Coronary artery (tissue), 2 donors: ENCODE measurements around the gene HMX2.
A peak's percentile ranks its signal among the peaks of the same experiment; 100 is the strongest.

Experiments used
- DNase-seq: peaks from one replicate; pipeline ENCODE4 v3.0.0-alpha.2; 2017; ENCODE audit warnings: low spot score
- H3K27ac ChIP-seq, 2 donors: fragments of 200-600 bp; sonication (generic); one replicate each; pipeline ENCODE4 v1.5.1; 2016 to 2019
- H3K4me3 ChIP-seq: fragments of 200-600 bp; sonication (generic); 2 replicates; pipeline ENCODE4 v1.5.1; 2016; ENCODE audit warnings: mild to moderate bottlenecking, moderate library complexity
- CTCF ChIP-seq: fragments of 200-600 bp; sonication (generic); IDR thresholded peaks from one replicate; pipeline ENCODE4 v1.5.1; 2019; ENCODE audit warnings: antibody characterized with exemption

HMX2 gene

GRCh38 chr10:123134343-123134914, 13.5 kb upstream of the HMX2 start:
- H3K4me3 ChIP-seq, result peak overlapping the region; percentile 71
- no peak for DNase-seq
- H3K27ac ChIP-seq, result no peak overlapping the region
- no peak for TF ChIP-seq CTCF

- no peak for TF ChIP-seq CTCF
- Histone ChIP-seq H3K4me3 (peak overlapping the region; percentile 71), H3K27ac (no peak overlapping the region)
- no peak for DNase-seq
Measured at GRCh38 chr10:123134915-123135414, 13.0 kb upstream of the HMX2 start.

- DNase-seq, result no peak
- no peak for TF ChIP-seq CTCF
- Histone ChIP-seq H3K27ac (no peak within 1 kb of the TSS), H3K4me3 (peak within 1 kb of the TSS; percentile 71)
Measured at GRCh38 chr10:123135415-123136141, 12.4 kb upstream of the HMX2 start, which contains the start of gene HMX3. Gene HMX3 (plus strand): TSS chr10:123135970. CDS start chr10:123136051, 81 bp downstream.

GRCh38 chr10:123136221-123136805, 11.6 kb upstream of the HMX2 start:
- Histone ChIP-seq H3K27ac (no peak overlapping the region), H3K4me3 (peak overlapping the region; percentile 71)
- no peak for TF ChIP-seq CTCF
- no peak for DNase-seq

GRCh38 chr10:123136806-123137642, 10.9 kb upstream of the HMX2 start:
- peak overlapping the region; percentile 71 for H3K4me3 ChIP-seq
- H3K27ac ChIP-seq, result no peak overlapping the region
- DNase-seq, result no peak
- no peak for TF ChIP-seq CTCF

- Histone ChIP-seq H3K27ac (no peak overlapping the region), H3K4me3 (no peak overlapping the region)
- no peak for TF ChIP-seq CTCF
- DNase-seq, result no peak
Measured at GRCh38 chr10:123139165-123139520, 8.8 kb upstream of the HMX2 start.
